Measurements from ENCODE around the gene SCRT2.

DNA sequence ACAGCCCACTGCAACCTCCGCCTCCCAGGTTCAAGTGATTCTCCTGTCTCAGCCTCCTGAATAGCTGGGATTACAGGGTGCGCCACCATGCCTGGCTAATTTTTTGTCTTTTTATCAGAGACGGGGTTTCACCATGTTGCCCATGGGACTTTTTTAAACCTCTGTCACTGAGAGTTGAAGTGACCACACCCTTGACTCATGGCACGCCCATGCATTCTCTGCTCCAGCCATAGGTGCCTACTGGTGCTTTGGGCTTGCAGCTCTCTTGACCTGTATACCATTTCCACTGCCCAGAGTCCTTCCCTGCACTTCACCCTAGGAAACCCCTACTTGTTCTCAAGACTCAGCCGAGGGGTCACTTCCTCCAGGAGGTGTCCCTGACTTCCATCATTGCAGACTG is 2.4 kb upstream of the SCRT2 start:
- TF ChIP-seq, protein P1, sequence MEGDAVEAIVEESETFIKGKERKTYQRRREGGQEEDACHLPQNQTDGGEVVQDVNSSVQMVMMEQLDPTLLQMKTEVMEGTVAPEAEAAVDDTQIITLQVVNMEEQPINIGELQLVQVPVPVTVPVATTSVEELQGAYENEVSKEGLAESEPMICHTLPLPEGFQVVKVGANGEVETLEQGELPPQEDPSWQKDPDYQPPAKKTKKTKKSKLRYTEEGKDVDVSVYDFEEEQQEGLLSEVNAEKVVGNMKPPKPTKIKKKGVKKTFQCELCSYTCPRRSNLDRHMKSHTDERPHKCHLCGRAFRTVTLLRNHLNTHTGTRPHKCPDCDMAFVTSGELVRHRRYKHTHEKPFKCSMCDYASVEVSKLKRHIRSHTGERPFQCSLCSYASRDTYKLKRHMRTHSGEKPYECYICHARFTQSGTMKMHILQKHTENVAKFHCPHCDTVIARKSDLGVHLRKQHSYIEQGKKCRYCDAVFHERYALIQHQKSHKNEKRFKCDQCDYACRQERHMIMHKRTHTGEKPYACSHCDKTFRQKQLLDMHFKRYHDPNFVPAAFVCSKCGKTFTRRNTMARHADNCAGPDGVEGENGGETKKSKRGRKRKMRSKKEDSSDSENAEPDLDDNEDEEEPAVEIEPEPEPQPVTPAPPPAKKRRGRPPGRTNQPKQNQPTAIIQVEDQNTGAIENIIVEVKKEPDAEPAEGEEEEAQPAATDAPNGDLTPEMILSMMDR (IDR thresholded peaks at IDR 0.05; ENCODE audit: insufficient read depth, low read depth, low read length): no peak
- TF ChIP-seq EZH2 (IDR thresholded peaks at IDR 0.05; ENCODE audit: insufficient read depth, low read length): no peak

Data from astrocyte (in vitro differentiated cells and primary cell).